ENCODE results near the gene HBG2. TPM values are rescaled to one million over a fixed set of nuclear protein-coding genes. Genes with fewer than 3 reads are reported as not detected.
"Not testable (repeated sequence)": the region's sequence is repeated elsewhere in the genome, so short reads cannot be mapped to it uniquely, and the experiment has no call there.

Gene HBG2
- total and polyA plus RNA-seq, 4 donors, result 2,225 to 14,331 (median 7,413) TPM

GRCh38 chr11:5252192-5252918 lies 2.2 kb downstream of the HBG2 start:
- H3K36me3 ChIP-seq (ENCODE audit: control insufficient read depth, insufficient read depth, low read length), result no peaks in the 10 kb centered on the region
- 49% methylated on average over 6 of the region's 9 CpGs for WGBS (ENCODE audit: insufficient coverage)
- DNase-seq (ENCODE audit: low read depth in 4 of 6, low spot score in 6 of 6), result no peak
- no peaks in the 10 kb centered on the region for H3K4me1 ChIP-seq (ENCODE audit: control insufficient read depth, insufficient read depth, low read length)
- no peak overlapping the region for H3K27ac ChIP-seq (ENCODE audit: low read depth, low read length)
- no peaks in the 10 kb centered on the region for H3K27me3 ChIP-seq (ENCODE audit: control insufficient read depth, insufficient read depth, low read length)
- no peaks in the 10 kb centered on the region for H3K9me3 ChIP-seq (ENCODE audit: control insufficient read depth, insufficient read depth, low read length)
- no peak overlapping the region for H3K4me3 ChIP-seq (ENCODE audit: low read depth, low read length)

DNA sequence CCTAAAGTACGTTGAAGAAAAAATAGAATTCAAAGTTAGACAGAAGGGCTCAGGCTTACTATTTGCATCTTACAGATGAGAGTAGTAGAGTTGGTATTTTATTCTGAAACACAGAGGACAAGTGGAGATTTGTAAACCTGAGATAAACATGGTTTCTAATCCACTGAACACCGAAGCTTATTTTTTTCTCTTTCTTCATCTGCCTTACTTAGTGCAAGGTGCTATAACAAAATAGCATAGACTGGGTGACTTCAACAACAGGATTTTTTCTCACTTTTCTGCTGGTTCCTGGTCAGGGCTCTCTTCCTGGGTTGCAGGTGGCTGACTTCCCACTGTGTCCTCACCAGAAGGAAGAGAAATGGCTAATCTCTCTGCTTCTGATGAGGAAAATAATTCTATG lies 2.8 kb downstream of the HBG2 start:
- Histone ChIP-seq H3K27me3 (ENCODE audit: control insufficient read depth, insufficient read depth, low read length) (no peaks in the 10 kb centered on the region), H3K4me3 (ENCODE audit: low read depth, low read length) (no peak overlapping the region), H3K27ac (ENCODE audit: low read depth, low read length) (no peak overlapping the region), H3K4me1 (ENCODE audit: control insufficient read depth, insufficient read depth, low read length) (no peaks in the 10 kb centered on the region), H3K36me3 (ENCODE audit: control insufficient read depth, insufficient read depth, low read length) (no peaks in the 10 kb centered on the region), H3K9me3 (ENCODE audit: control insufficient read depth, insufficient read depth, low read length) (no peaks in the 10 kb centered on the region)
- no peak for DNase-seq (ENCODE audit: low read depth in 4 of 6, low spot score in 6 of 6)
- WGBS (ENCODE audit: insufficient coverage), result no CpG with 5 or more reads among the region's 2 CpGs

DNA sequence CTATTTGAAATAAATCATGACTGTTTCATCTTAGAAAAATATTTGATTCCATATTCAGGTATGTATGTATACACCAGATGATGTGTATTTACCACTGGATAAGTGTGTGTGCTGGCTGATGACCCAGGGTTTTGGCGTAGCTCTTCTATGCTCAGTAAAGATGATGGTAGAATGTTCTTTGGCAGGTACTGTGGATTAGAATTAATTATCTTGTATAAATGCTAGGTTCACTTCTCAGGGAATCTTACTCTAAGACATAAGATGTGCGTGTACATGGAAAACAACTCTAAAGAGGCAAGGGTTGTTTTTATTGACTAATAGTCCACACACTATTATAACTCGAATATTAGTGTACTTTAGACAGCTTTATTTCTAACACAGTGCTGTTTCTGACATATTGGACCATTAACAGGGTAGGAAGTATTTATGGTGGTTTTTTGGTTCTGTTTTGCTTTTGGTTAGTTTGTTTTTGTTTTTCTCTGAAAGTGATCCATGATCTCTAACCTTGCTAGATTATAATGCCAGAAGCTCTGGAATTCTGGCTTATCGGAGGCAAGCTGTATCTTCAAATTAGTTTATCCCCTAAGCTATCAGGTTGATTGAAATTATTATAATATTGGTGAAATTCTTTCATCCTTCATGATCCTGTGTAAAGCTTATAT lies 3.9 kb downstream of the HBG2 start:
- no peak overlapping the region for H3K4me3 ChIP-seq (ENCODE audit: low read depth, low read length)
- H3K4me1 ChIP-seq (ENCODE audit: control insufficient read depth, insufficient read depth, low read length), result no peaks in the 10 kb centered on the region
- no peak for DNase-seq (ENCODE audit: low read depth in 4 of 6, low spot score in 6 of 6)
- H3K9me3 ChIP-seq (ENCODE audit: control insufficient read depth, insufficient read depth, low read length), result no peaks in the 10 kb centered on the region
- WGBS (ENCODE audit: insufficient coverage), result no CpG with 5 or more reads among the region's 4 CpGs
- H3K27ac ChIP-seq (ENCODE audit: low read depth, low read length), result no peak overlapping the region
- H3K36me3 ChIP-seq (ENCODE audit: control insufficient read depth, insufficient read depth, low read length), result no peaks in the 10 kb centered on the region
- H3K27me3 ChIP-seq (ENCODE audit: control insufficient read depth, insufficient read depth, low read length), result no peaks in the 10 kb centered on the region

DNA sequence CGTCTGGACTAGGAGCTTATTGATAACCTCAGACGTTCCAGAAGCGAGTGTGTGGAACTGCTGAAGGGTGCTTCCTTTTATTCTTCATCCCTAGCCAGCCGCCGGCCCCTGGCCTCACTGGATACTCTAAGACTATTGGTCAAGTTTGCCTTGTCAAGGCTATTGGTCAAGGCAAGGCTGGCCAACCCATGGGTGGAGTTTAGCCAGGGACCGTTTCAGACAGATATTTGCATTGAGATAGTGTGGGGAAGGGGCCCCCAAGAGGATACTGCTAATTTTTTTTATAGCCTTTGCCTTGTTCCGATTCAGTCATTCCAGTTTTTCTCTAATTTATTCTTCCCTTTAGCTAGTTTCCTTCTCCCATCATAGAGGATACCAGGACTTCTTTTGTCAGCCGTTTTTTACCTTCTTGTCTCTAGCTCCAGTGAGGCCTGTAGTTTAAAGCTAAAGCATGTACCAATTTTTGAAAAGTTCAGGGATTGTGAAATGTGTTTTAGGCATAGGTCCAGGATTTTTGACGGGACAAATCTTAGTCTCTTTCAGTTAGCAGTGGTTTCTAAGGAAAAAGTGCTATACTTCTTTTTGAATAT lies 4.7 kb downstream of the HBG2 start, which contains the start of gene HBG1:
TSS of gene HBG1 (minus strand) at position 51 of the 590 bp plus-strand sequence. CDS start 53 bp downstream, outside the sequence.
- H3K36me3 ChIP-seq (ENCODE audit: control insufficient read depth, insufficient read depth, low read length); H3K27ac ChIP-seq (ENCODE audit: low read depth, low read length); H3K27me3 ChIP-seq (ENCODE audit: control insufficient read depth, insufficient read depth, low read length); DNase-seq (ENCODE audit: low read depth in 4 of 6, low spot score in 6 of 6); H3K9me3 ChIP-seq (ENCODE audit: control insufficient read depth, insufficient read depth, low read length); H3K4me3 ChIP-seq (ENCODE audit: low read depth, low read length); H3K4me1 ChIP-seq (ENCODE audit: control insufficient read depth, insufficient read depth, low read length): not testable (repeated sequence)
- no CpG with 5 or more reads among the region's 9 CpGs for WGBS (ENCODE audit: insufficient coverage)

DNA sequence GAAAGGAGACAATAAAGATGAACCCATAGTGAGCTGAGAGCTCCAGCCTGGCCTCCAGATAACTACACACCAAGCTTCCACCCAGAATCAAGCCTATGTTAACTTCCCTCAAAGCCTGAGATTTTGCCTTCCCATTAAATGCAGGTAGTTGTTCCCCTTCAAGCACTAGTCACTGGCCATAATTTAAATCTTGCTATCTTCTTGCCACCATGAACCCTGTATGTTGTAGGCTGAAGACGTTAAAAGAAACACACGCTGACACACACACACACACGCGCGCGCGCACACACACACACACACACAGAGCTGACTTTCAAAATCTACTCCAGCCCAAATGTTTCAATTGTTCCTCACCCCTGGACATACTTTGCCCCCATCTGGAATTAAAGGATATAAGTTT lies 6.1 kb downstream of the HBG2 start:
- H3K27ac ChIP-seq (ENCODE audit: low read depth, low read length); H3K4me3 ChIP-seq (ENCODE audit: low read depth, low read length); H3K27me3 ChIP-seq (ENCODE audit: control insufficient read depth, insufficient read depth, low read length); H3K4me1 ChIP-seq (ENCODE audit: control insufficient read depth, insufficient read depth, low read length); H3K9me3 ChIP-seq (ENCODE audit: control insufficient read depth, insufficient read depth, low read length); H3K36me3 ChIP-seq (ENCODE audit: control insufficient read depth, insufficient read depth, low read length); DNase-seq (ENCODE audit: low read depth in 4 of 6, low spot score in 6 of 6): not testable (repeated sequence)
- no CpG with 5 or more reads among the region's 7 CpGs for WGBS (ENCODE audit: insufficient coverage)

DNA sequence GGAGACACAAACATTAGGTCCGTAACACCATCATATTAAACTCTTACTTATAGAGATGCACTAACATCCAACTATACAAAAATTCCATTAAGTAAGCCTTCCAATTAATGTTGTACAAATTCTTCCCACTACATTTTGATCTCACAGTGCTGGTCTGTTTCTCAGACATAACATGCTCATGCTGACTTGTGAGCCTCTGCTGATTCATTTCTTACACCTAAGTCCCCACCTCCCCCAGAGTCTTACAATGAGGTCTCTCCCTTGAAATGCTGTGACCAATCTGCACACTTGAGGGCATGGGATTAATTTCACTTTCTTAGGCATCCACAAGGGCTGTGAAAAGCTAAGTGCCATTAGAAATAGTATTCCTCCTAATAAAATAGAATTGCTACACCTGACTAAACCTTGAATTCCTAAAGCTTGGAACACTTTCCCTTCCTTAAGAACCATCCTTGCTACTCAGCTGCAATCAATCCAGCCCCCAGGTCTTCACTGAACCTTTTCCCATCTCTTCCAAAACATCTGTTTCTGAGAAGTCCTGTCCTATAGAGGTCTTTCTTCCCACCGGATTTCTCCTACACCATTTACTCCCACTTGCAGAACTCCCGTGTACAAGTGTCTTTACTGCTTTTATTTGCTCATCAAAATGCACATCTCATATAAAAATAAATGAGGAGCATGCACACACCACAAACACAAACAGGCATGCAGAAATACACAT lies 6.9 kb downstream of the HBG2 start:
- Histone ChIP-seq H3K9me3 (ENCODE audit: control insufficient read depth, insufficient read depth, low read length) (no peaks in the 10 kb centered on the region), H3K4me3 (ENCODE audit: low read depth, low read length) (no peak overlapping the region), H3K27me3 (ENCODE audit: control insufficient read depth, insufficient read depth, low read length) (no peaks in the 10 kb centered on the region), H3K36me3 (ENCODE audit: control insufficient read depth, insufficient read depth, low read length) (no peaks in the 10 kb centered on the region), H3K27ac (ENCODE audit: low read depth, low read length) (no peak overlapping the region), H3K4me1 (ENCODE audit: control insufficient read depth, insufficient read depth, low read length) (no peaks in the 10 kb centered on the region)
- 83% methylated on average over 3 of the region's 3 CpGs for WGBS (ENCODE audit: insufficient coverage)
- DNase-seq (ENCODE audit: low read depth in 4 of 6, low spot score in 6 of 6), result no peak

DNA sequence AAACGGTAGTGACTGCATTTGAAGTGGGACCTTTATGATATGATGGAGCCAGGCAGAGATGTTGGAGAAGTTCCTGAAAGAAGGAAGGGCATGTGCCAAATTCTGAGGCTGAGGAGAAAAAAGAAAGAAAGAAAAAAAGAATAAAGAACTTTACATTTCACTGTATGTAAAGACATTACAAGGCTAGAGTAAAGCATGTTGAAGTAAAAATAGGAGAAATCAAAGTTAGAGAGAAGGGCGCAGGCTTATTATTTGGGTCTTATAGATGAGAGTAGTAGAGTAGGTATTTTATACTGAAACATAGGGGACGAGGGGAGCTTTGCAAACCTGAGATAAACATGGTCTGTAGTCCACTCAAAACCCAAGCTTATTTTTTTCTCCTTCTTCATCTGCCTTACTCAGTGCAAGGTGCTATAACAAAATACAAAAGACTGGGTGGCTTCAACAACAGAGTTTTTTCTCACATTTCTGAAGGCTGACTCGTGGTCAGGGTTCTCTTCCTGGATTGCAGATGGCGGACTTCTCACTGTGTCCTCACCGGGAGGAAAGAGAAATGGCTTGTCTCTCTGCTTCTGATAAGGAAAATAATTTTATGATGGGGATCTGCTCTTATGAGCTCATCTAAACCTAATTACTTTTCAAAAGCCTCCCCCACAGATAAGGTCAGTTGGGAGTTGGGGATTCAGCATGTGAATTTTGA lies 7.7 kb downstream of the HBG2 start:
- no peak overlapping the region for H3K4me3 ChIP-seq (ENCODE audit: low read depth, low read length)
- H3K9me3 ChIP-seq (ENCODE audit: control insufficient read depth, insufficient read depth, low read length), result no peaks in the 10 kb centered on the region
- WGBS (ENCODE audit: insufficient coverage), result 86% methylated on average over 2 of the region's 6 CpGs
- H3K27ac ChIP-seq (ENCODE audit: low read depth, low read length), result no peak overlapping the region
- no peaks in the 10 kb centered on the region for H3K4me1 ChIP-seq (ENCODE audit: control insufficient read depth, insufficient read depth, low read length)
- no peak for DNase-seq (ENCODE audit: low read depth in 4 of 6, low spot score in 6 of 6)
- H3K27me3 ChIP-seq (ENCODE audit: control insufficient read depth, insufficient read depth, low read length), result no peaks in the 10 kb centered on the region
- H3K36me3 ChIP-seq (ENCODE audit: control insufficient read depth, insufficient read depth, low read length), result no peaks in the 10 kb centered on the region

DNA sequence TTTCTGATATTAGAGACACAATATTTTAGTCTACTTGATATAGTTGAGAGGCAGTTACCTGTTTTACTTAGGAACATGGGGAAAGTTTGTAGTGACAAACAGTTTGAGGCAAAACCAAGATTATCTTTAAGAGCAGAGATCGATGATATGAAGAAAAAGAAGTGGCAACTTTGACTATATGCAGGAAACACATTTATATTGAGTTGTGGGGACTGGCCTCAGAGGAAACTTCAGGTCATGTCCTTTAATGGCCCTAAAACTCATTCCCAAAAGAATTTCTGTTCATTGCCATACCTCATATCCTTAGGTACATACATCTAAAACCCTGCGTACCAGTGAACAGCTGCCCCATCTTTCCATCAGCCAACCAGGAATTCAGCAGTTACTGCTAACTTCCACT lies 9.4 kb downstream of the HBG2 start:
- Histone ChIP-seq H3K36me3 (ENCODE audit: control insufficient read depth, insufficient read depth, low read length) (no peaks in the 10 kb centered on the region), H3K27ac (ENCODE audit: low read depth, low read length) (no peak overlapping the region), H3K4me3 (ENCODE audit: low read depth, low read length) (no peak overlapping the region), H3K27me3 (ENCODE audit: control insufficient read depth, insufficient read depth, low read length) (no peaks in the 10 kb centered on the region), H3K4me1 (ENCODE audit: control insufficient read depth, insufficient read depth, low read length) (no peaks in the 10 kb centered on the region), H3K9me3 (ENCODE audit: control insufficient read depth, insufficient read depth, low read length) (no peaks in the 10 kb centered on the region)
- no peak for DNase-seq (ENCODE audit: low read depth in 4 of 6, low spot score in 6 of 6)
- 92% methylated on average over 1 of the region's 2 CpGs for WGBS (ENCODE audit: insufficient coverage)

- Histone ChIP-seq H3K36me3 (ENCODE audit: control insufficient read depth, insufficient read depth, low read length) (no peaks in the 10 kb centered on the region), H3K27me3 (ENCODE audit: control insufficient read depth, insufficient read depth, low read length) (no peaks in the 10 kb centered on the region), H3K27ac (ENCODE audit: low read depth, low read length) (no peak overlapping the region), H3K4me1 (ENCODE audit: control insufficient read depth, insufficient read depth, low read length) (no peaks in the 10 kb centered on the region), H3K4me3 (ENCODE audit: low read depth, low read length) (no peak overlapping the region), H3K9me3 (ENCODE audit: control insufficient read depth, insufficient read depth, low read length) (no peaks in the 10 kb centered on the region)
- 87% methylated on average over 4 of the region's 4 CpGs for WGBS (ENCODE audit: insufficient coverage)
- no peak for DNase-seq (ENCODE audit: low read depth in 4 of 6, low spot score in 6 of 6)
Observed at GRCh38 chr11:5243816-5244180, 10.8 kb downstream of the HBG2 start.
